Neural progenitor cell (in vitro differentiated cells): ENCODE results near the gene INTS4.

Experiments
- CTCF ChIP-seq: fragments of 200-600 bp; sonication (generic); IDR thresholded peaks from 2 replicates; pipeline ENCODE4 v1.5.1; 2017; ENCODE audit warnings: antibody characterized with exemption, mild to moderate bottlenecking
- EZH2 ChIP-seq: fragments of 200-600 bp; sonication (generic); IDR thresholded peaks from 2 replicates; pipeline ENCODE4 v1.6.1; 2017; ENCODE audit warnings: antibody characterized with exemption, mild to moderate bottlenecking, moderate library complexity
- EZH2phosphoT487 ChIP-seq: fragments of 200-600 bp; sonication (generic); IDR thresholded peaks from 2 replicates; pipeline ENCODE4 v1.6.1; 2017; ENCODE audit warnings: antibody characterized with exemption

DNA sequence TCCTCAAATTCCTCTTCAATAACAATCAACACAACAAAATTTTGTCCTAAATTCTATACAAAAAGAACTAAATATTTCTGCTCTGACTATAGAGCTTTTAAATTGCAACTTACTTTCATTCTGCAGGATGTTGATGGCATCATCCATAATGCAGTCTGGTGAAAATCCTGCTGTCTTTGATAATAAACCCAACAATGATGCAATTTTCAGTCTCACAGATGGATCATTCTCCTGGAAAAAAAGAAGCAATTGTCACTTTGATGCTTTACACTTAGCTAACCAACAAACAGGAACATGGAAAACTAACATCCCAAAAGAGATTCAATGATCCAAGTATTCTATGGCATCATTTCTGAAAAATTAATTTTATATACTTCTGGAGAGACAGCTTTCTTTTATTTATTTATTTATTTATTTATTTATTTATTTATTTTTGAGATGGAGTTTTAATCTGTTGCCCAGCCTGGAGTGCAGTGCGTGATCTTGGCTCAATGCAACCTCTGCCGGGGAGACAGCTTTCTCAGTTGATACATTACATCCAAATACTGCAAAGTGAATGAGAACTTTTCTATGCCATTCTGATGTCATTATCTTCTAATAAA is 13.0 kb downstream of the INTS4 start:
- no peak for TF ChIP-seq CTCF
- no peak for TF ChIP-seq EZH2
- TF ChIP-seq EZH2phosphoT487, result no peak
